Activated CD8-positive, alpha-beta memory T cell treated with anti-CD3 and anti-CD28 coated beads for 24 hours (primary cell): ENCODE results near the gene SYNJ2.

Source experiments
- DNase-seq: peaks from one replicate; pipeline ENCODE4 v3.0.0-alpha.2; 2020

The SYNJ2 gene

GRCh38 chr6:158030380-158031300 is 49.0 kb downstream of the SYNJ2 start:
- DNase-seq, result no peak

DNA sequence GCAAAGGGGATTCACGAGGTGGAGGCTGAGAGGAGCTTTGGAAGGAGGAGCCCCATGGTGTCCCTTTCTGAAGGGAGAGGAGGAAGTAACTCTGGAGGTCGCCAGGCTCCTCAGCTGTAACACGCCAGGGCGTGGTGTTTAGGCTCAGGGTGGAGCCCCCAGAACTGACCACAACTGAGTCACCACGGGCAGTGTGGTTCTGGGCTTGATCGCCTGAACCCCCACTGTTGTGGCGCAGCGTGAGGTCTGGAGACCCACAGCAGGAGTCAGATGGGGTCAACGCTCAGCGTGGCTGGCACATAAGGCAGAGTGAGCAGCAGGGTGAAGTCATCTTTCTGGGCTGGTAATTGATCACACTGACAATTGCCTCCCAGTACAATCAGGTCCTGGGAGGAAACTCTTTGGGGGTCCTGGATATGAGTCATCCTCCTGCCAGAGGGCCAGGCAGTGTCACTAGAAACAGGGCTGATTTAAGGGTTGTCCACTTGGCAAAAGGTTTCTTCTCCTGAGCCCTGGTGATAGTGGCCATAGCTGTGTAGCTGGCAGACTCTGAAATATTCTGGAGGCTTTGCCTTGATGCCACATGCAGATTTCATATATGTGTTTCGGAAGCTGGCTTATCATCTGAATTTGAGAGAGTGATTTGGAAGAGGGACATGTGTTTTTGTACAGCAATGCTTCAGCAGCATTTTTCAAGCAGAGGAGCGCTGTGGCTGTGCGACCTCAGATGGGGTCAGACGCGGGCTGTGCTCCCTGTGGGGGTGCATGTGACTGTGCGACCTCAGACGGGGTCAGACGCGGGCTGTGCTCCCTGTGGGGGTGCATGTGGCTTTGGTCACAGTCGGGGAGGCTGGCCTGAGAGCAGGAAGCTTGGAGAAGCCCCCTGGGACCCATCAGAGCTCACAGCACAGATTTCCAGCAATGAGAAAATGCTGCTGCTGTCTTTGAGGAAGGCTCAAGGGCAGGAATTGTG is 50.0 kb downstream of the SYNJ2 start:
- peak; percentile 77 for DNase-seq

DNA sequence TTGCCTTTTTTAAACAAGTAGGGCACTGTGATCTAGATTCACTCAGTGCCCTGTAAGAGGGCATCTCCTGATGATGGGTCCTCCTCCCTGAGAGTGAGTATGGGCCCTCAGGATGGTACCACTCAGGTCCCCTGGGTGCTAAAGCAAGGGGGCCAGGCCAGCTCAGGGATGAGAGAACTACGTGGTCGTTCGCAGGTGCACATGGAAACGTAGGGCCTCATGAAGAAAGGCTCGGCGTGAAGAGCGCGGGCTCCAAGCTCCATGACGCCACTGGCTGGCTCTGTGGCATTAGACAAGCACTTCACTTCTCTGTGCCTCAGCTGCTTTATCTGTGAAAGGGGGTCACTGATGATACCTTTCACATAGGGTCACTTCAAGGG is 50.7 kb downstream of the SYNJ2 start:
- no peak for DNase-seq

GRCh38 chr6:158033077-158033750 is 51.6 kb downstream of the SYNJ2 start:
- no peak for DNase-seq

DNA sequence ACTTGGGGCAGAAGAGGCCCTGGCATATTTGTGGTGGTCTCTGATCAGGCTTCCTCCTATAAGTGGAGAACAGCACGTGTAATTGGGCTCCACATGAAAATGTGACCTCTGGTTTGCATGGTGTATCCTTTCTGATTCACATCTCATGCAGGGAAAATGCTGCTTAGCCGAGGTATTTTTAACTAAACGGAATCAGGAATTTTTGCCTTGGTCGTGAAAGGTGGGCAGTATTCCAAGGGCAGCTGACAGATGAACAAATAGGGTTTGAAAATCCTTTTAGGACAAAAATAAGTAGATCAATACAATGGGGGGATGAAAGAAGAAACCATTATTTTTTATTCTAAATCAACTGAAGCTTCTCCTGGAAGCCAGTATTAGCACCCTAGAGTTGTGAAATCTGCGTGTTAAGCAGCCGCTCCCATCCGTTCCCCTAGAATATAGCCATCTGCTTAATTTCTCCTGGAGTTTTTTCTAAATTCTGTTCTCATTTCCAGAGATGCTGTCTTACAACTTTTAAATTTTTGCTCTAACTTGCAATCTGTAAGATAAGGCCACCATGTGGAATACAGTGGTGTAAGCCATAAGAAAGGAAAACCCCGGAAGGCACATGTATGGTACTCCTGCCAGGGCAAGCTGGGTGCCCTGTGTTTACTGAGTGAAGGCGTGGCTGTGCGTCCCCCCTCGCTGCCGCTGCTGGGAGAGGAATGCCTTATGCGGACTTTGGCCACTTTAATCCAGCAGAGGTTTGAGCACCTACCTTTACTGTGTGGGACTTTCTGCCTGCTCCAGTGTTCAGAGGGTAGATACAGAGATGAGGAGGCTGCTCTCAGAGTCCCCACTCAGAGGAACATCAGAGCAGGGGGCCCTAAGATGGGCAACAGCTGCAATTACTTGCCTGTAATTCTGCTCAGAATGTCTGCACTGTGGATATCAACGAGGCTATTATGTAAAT is 52.4 kb downstream of the SYNJ2 start:
- DNase-seq, result no peak

DNA sequence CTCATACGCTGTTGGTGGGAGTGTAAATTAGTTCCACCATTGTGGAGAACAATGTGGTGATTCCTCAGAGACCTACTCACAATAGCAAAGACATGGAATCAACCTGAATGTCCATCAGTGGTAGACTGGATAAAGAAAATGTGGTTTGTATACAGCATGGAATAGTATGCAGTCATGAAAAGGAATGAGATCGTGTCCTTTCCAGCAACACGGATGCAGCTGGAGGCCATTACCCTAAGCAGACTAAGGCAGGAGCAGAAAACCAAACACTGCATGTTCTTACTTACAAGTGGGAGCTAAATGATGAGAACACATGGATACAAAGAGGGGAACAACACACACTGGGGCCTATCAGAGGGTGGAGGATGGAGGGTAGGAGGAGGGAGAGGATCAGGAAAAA is 54.6 kb downstream of the SYNJ2 start:
- DNase-seq, result no peak

DNA sequence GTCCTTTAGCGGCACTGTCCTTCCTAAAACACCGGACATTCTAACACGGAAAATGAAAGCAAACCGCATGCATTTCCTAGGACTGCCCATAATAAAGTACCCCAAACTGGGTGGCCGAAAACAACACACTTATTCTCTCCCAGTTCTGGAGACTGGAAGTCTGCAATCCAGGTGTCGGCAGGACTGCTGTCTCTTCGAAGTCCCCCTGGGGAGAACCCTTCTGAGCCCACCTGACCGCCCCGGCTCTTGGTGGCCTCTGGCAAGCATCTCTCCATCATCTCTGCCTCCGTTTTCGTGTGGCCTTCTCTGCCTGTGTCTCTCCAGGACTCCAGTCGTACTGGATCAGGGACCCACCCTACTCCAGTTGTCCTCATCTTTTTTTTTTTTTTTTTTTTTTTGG is 55.4 kb downstream of the SYNJ2 start:
- no peak for DNase-seq

DNA sequence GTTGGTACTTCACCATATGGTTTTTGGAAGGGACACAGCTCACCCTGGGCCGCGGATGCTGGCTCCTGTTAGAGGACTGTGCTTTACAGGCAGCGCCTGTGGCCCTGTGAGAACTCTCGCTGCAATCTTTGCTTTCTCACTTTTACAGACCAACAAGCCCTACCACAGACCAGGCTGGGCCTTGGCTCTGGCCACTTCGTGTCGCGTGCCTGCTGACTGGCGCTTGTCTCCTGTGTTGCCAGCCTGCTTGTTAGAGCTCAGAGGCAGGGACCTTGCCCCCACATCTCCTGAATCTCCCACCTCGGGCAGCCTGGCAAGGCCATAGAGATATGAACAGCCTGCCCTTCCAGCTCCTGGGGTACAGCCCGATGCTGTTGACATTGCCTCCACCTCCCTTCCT is 56.1 kb downstream of the SYNJ2 start:
- no peak for DNase-seq

GRCh38 chr6:158038291-158039177 is 56.9 kb downstream of the SYNJ2 start:
- no peak for DNase-seq

GRCh38 chr6:158039178-158039557 is 57.5 kb downstream of the SYNJ2 start:
- no peak for DNase-seq

- no peak for DNase-seq
These were observed 57.9 kb downstream of the SYNJ2 start for GRCh38 chr6:158039571-158040050.

GRCh38 chr6:158040051-158040803 is 58.6 kb downstream of the SYNJ2 start:
- no peak for DNase-seq

DNA sequence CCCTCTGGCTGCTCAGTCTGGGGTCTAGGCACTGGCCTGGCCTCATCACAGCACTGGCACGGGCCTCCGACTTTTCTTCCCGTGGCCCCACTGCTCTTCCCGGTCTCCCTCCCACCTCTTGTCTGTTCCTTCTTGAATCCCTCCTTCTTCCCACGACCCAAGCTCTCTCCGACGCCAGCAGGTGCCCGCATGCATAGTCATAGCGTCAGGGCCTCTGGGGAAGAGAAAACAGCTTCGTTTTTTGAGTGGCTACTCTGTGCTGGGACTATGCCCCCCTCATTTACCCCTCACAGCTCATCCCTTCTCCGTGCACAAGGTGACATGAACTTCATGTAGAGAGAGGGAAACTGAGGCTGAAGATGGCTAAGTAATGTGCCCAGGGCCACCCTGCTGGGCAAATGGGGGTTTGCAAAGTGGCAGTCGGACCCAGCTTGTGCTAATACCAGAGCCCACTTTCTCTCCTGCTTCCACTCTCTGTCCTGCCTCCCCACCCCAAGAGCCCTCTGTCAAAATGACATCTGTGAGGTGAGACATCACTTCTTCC is 59.2 kb downstream of the SYNJ2 start:
- no peak for DNase-seq

DNA sequence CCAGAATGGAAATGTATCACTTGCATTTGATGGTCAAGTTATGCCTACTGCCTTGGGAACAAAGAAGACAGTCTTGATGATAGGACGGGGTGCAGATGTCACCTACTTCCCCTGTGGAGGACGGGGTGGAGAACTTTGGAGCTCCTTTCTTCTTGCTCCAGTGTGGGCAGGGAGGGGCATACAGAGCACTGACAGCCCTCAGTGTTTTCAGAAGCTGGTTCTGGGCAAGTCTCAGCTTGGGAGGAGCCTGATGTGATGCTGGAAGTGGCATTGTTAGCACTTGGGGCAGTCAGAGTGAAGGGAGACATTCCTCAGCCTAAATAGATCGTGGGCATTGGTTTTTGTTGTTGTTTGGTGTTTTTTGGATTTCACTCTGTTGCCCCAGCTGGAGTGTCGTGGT is 59.7 kb downstream of the SYNJ2 start:
- no peak for DNase-seq

- no peak for DNase-seq
These were observed 60.1 kb downstream of the SYNJ2 start for GRCh38 chr6:158041788-158042187.

DNA sequence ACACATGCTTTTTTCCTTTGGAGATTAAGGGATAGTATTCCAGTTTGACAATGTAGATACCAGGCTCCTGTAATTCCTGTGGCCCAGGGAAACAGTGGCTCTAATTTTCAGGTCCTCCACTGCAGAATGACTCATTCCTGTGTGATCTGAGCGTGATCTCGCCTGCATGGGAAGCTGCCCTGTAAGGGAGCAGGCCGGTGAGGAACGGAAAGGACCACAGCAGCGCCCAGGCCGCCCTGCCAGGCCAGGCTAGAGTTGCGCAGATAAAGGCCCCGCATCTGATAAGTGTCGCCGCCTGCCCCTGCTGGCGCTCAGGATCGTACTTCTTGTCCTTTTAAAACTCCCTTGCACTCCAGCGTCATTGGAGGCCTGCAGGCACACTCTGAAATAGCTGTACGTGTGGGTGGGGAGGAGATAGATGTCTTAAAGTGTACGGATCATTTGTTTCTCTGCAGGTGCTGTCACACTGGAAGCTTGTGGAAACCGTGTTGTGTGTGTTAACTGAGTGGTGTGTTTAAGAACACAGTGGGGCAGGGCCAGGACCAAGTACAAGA is 60.7 kb downstream of the SYNJ2 start:
- DNase-seq, result no peak

- no peak for DNase-seq
These were observed 61.3 kb downstream of the SYNJ2 start for GRCh38 chr6:158043008-158043407.

DNA sequence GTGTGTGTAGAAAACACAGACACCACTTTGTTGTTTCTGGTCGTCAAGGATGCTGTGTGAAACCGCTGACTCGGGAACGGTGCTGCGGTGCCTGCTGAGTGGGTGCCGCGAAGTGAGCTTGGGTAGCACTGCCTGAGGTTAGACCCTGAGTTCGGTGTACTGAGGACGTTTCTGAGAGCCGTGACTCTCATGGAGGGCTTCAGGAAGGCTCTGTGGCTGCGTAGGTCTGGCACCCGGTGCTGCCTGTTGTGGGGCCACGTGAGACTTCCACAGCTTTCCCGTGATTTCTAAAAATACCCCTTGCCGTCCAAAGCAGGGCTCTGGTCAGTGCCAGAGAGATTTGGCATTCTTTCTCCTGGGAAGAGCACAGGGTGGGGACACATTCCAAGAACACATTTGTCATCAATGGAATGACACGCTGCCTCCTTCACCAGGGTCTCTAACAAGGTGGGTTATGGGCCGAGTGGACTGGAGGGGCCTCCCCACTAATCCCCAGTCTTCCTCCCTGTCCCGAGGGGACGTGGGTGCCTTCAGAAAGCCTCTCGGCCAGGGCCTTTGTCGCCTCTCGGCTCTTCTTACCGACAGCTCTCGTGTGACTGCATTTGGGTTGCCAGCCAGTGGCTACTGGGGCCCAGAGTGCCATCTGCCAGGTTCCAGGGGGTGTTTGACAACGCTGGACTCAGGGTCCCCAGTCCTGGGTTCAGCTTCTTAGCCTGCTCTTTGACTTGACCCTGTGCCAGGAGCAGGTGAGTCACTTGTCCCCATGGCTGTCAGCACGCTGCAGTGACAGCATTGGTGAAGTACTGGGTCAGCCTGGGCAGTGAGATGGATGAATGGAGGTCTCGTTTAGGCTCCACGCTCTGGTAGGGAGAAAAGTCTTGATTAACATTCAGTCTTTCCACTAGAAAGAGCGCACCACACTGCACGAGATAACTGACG is 62.2 kb downstream of the SYNJ2 start:
- no peak for DNase-seq
